Fibroblast of skin of scalp (primary cell): ENCODE results near the gene ZFP14. TPM values are rescaled to one million over a fixed set of nuclear protein-coding genes. Genes with fewer than 3 reads are reported as not detected.

Source experiments
- DNase-seq: peaks from one replicate; pipeline ENCODE4 v3.0.0-alpha.2; 2013
- polyA plus RNA-seq, 2 experiments: library from polyadenylated mRNA; unstranded; fragments of 120-200 nt; gene quantifications; one replicate each; pipeline ENCODE4 v1.2.1, GENCODE V29; 2013; ENCODE audit not compliant: insufficient read length in 2 of 2

Gene ZFP14
- polyA plus RNA-seq (2013, experiment 1 of 2; ENCODE audit: insufficient read length): 1.3 TPM
- 1.3 TPM for polyA plus RNA-seq (2013, experiment 2 of 2; ENCODE audit: insufficient read length)

GRCh38 chr19:36378625-36379509, at the start of gene ZFP14:
TSS of gene ZFP14 (minus strand) at chr19:36379201. CDS start at chr19:36367892, 11,309 bp downstream.
- DNase-seq: peak; percentile 94

GRCh38 chr19:36423925-36424324, 44.9 kb upstream of the ZFP14 start:
- DNase-seq: no peak

GRCh38 chr19:36421749-36422481, 42.9 kb upstream of the ZFP14 start:
- peak; percentile 4 for DNase-seq

- DNase-seq: peak; percentile 36
Observed at GRCh38 chr19:36420961-36421748, 42.2 kb upstream of the ZFP14 start.

GRCh38 chr19:36418287-36419001, 39.4 kb upstream of the ZFP14 start, which contains the start of gene ZFP82:
TSS of gene ZFP82 (minus strand) at chr19:36418644. CDS start at chr19:36409789, 8,855 bp downstream.
- peak; percentile 88 for DNase-seq

GRCh38 chr19:36417752-36418286, 38.8 kb upstream of the ZFP14 start:
- DNase-seq: no peak

- DNase-seq: no peak
Observed at GRCh38 chr19:36409841-36410240, 30.8 kb upstream of the ZFP14 start.

- DNase-seq: no peak
Observed at GRCh38 chr19:36408101-36408500, 29.1 kb upstream of the ZFP14 start.

- no peak for DNase-seq
Observed at GRCh38 chr19:36404498-36404897, 25.5 kb upstream of the ZFP14 start.

GRCh38 chr19:36401475-36401874, 22.5 kb upstream of the ZFP14 start:
- no peak for DNase-seq

GRCh38 chr19:36398571-36398970, 19.6 kb upstream of the ZFP14 start:
- DNase-seq: no peak

GRCh38 chr19:36392916-36393673, 14.1 kb upstream of the ZFP14 start:
- DNase-seq: no peak

- no peak for DNase-seq
Observed at GRCh38 chr19:36379510-36379819, 464 bp upstream of the ZFP14 start.

- no peak for DNase-seq
Observed at GRCh38 chr19:36377541-36378178, 1.3 kb downstream of the ZFP14 start.

GRCh38 chr19:36373638-36374156, 5.3 kb downstream of the ZFP14 start:
- DNase-seq: no peak

- DNase-seq: no peak
Observed at GRCh38 chr19:36371886-36372285, 7.1 kb downstream of the ZFP14 start.

- no peak for DNase-seq
Observed at GRCh38 chr19:36363845-36364244, 15.2 kb downstream of the ZFP14 start.

GRCh38 chr19:36340786-36341372, 38.1 kb downstream of the ZFP14 start:
- DNase-seq: no peak

GRCh38 chr19:36331353-36332228, 47.4 kb downstream of the ZFP14 start:
- peak; percentile 92 for DNase-seq
